DND-41 (cell line): Measurements from ENCODE around the gene ZNF19.

Source experiments
- CTCF ChIP-seq: IDR thresholded peaks from 2 replicates; pipeline ENCODE4 v1.5.1; 2012; ENCODE audit warnings: borderline replicate concordance, low read length, moderate library complexity, mild to moderate bottlenecking; ENCODE audit not compliant: poor library complexity, severe bottlenecking; ENCODE audit errors: extremely low read depth
- EZH2 ChIP-seq: IDR thresholded peaks from 3 replicates; pipeline ENCODE4 v1.6.1; 2012; ENCODE audit warnings: borderline replicate concordance, low read depth, mild to moderate bottlenecking, moderate library complexity, low read length, inconsistent platforms; ENCODE audit not compliant: severe bottlenecking

DNA sequence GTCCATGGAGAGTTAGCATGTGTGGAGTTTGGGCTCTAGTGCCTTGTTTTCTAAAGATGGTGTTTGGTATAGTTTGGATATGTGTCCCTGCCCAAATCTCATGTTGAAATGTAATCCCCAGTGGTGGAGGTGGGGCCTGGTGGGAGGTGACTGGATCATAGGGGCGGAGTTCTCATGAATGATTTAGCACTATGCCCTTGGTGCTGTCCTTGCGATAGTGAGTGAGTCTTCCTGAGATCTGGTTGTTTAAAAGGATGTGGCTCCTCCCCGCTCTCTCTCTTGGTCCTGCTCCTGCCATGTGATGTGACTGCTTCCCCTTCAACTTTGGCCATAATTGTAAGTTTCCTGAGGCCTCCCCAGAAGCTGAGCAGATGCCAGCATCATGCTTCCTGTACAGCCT is 8.9 kb upstream of the ZNF19 start:
- no peak for TF ChIP-seq CTCF
- no peak for TF ChIP-seq EZH2
